K562 (cell line): ENCODE results near the gene EGR2. TPM values are rescaled to one million over a fixed set of nuclear protein-coding genes. Genes with fewer than 3 reads are reported as not detected.
"Not testable (repeated sequence)": the region's sequence is repeated elsewhere in the genome, so short reads cannot be mapped to it uniquely, and the experiment has no call there.

ENCODE experiments used
- ATAC-seq: fragments of 200-7000 bp; cut with Tn5 transposase; 3 replicates; pipeline ENCODE4 v1.9.1; 2020; ENCODE audit warnings: moderate library complexity
- BruUV-seq: library from RNA; stranded (reverse); fragments of 400-500 nt; replicated peaks from 2 replicates; lab custom pipeline; 2021; lab: Mats Ljungman, UMichigan
- CTCF ChIA-PET: fragments of 300-600 bp; formaldehyde crosslinking; extraction: SDS; loops from one replicate; lab custom pipeline; 2021; ENCODE audit warnings: low intra/inter-chr PET ratio; lab: Yijun Ruan, JAX
- POLR2A ChIA-PET: fragments of 300-600, 350-650 bp; sonication (Branson Sonifier 250); formaldehyde crosslinking; extraction: SDS; loops from one replicate; lab custom pipeline; 2021; ENCODE audit warnings: antibody characterized with exemption, inconsistent platforms; lab: Yijun Ruan, JAX
- DNase-seq, 4 experiments: peaks; one replicate each; pipeline versions ENCODE4 v3.0.0 to v3.0.0-alpha.2; 2011 to 2018; ENCODE audit warnings: low spot score in 3 of 4, mixed read lengths in 3 of 4; ENCODE audit errors: extremely low read depth in 1 of 4
- FAIRE-seq: peaks from 2 replicates; lab custom pipeline; 2011; peaks lifted over from hg19 to GRCh38; lab: Jason Lieb, UNC
- H2AFZ ChIP-seq: 2 replicates; pipeline ENCODE4 v1.6.0; 2011; ENCODE audit warnings: low read depth, low read length, control low read depth, inconsistent platforms
- H3K27ac ChIP-seq: fragments of 200-600 bp; 3 replicates; pipeline ENCODE4 v1.8.0; 2011; ENCODE audit warnings: low read depth, mild to moderate bottlenecking, control low read depth, inconsistent platforms, low read length, moderate library complexity, mixed read lengths; ENCODE audit errors: extremely low read depth
- H3K27me3 ChIP-seq, 2 experiments: fragments of 300-600 bp in 1 of 2; 2 replicates in 1 of 2; 3 replicates in 1 of 2; pipeline versions ENCODE4 v1.6.0 to v1.8.0; 2011; ENCODE audit warnings: inconsistent platforms in 2 of 2, low read length in 2 of 2, mild to moderate bottlenecking in 1 of 2, mixed read lengths in 1 of 2, moderate library complexity in 1 of 2; ENCODE audit not compliant: control insufficient read depth in 2 of 2, insufficient read depth in 2 of 2
- H3K36me3 ChIP-seq: fragments of 300-600 bp; 3 replicates; pipeline ENCODE4 v1.8.0; 2011; ENCODE audit warnings: mild to moderate bottlenecking, low read length, inconsistent platforms; ENCODE audit not compliant: control insufficient read depth, insufficient read depth
- H3K4me1 ChIP-seq, 2 experiments: fragments of 200-600 bp in 1 of 2; replicated peaks in 1 of 2; 2 replicates in 1 of 2; 3 replicates in 1 of 2; pipeline versions ENCODE4 v1.5.1 to v1.8.0; 2011; ENCODE audit warnings: inconsistent platforms in 2 of 2, low read length in 2 of 2, mild to moderate bottlenecking in 1 of 2, mixed read lengths in 1 of 2, moderate library complexity in 1 of 2; ENCODE audit not compliant: control insufficient read depth in 2 of 2, insufficient read depth in 2 of 2
- H3K4me2 ChIP-seq: 2 replicates; pipeline ENCODE4 v1.6.1; 2011; ENCODE audit warnings: low read length, control low read depth, inconsistent platforms, mixed read lengths; ENCODE audit not compliant: insufficient read depth
- H3K4me3 ChIP-seq: fragments of 200-600 bp; sonication (generic), shearing (Covaris generic); 2 replicates; pipeline ENCODE4 v1.5.1; 2016; ENCODE audit warnings: control low read depth, inconsistent platforms
- H3K79me2 ChIP-seq: fragments of 200-600 bp; 3 replicates; pipeline ENCODE4 v1.8.0; 2011; ENCODE audit warnings: low read length, inconsistent platforms; ENCODE audit not compliant: control insufficient read depth, insufficient read depth
- H3K9ac ChIP-seq, 2 experiments: 2 replicates each; pipeline versions ENCODE4 v1.6.0 to v1.6.1; 2011; ENCODE audit warnings: low read depth in 2 of 2, low read length in 2 of 2, control low read depth in 1 of 2, inconsistent platforms in 1 of 2, mild to moderate bottlenecking in 1 of 2, mixed read lengths in 1 of 2; ENCODE audit not compliant: insufficient read depth in 1 of 2
- H3K9me1 ChIP-seq: one replicate; pipeline ENCODE4 v1.6.0; 2011; ENCODE audit warnings: inconsistent platforms, mild to moderate bottlenecking, low read length, moderate library complexity; ENCODE audit not compliant: control insufficient read depth, insufficient read depth
- H3K9me3 ChIP-seq: replicated peaks from 2 replicates; pipeline ENCODE4 v1.5.1; 2011; ENCODE audit warnings: low read depth, low read length, inconsistent platforms; ENCODE audit not compliant: control insufficient read depth, insufficient read depth
- H4K20me1 ChIP-seq: replicated peaks from 2 replicates; pipeline ENCODE4 v1.6.1; 2011; ENCODE audit warnings: low read length, inconsistent platforms, mixed read lengths; ENCODE audit not compliant: control insufficient read depth, insufficient read depth
- CEBPB ChIP-seq: fragments of 450-650 bp; IDR thresholded peaks from 2 replicates; pipeline ENCODE4 v1.6.1; 2016; ENCODE audit warnings: missing genetic modification characterization, missing compliant biosample characterization
- CEBPG ChIP-seq, 3 experiments: fragments of 200-800 bp in 1 of 3; sonication (Bioruptor generic) in 1 of 3; sonication (generic) in 1 of 3; formaldehyde crosslinking in 1 of 3; IDR thresholded peaks in 2 of 3; conservative IDR thresholded peaks in 1 of 3; 2 replicates each; pipeline versions ENCODE4 v1.6.1 to v1.8.0; 2016 to 2022; ENCODE audit warnings: missing compliant biosample characterization in 2 of 3, missing genetic modification characterization in 2 of 3, mild to moderate bottlenecking in 1 of 3, missing genetic modification reagents in 1 of 3
- IRF9 ChIP-seq: fragments of 450-650 bp; IDR thresholded peaks from 2 replicates; pipeline ENCODE4 v1.6.1; 2016; ENCODE audit warnings: missing biosample characterization, missing genetic modification characterization
- WGBS: fragments of 100-300 bp; shearing (Covaris generic); methylation state at CpG from one replicate; pipeline ENCODE4 v1.1.6; 2016; ENCODE audit warnings: low coverage, mixed read lengths; ENCODE audit not compliant: insufficient coverage; ENCODE audit errors: missing lambda C conversion rate; 5-methylcytosine and 5-hydroxymethylcytosine counted together
- in situ Hi-C: fragments of 300-500 bp; cut with MboI; formaldehyde crosslinking; loops from 4 replicates; pipeline ENCODE4 v1.15.0; 2018; ENCODE audit warnings: inconsistent platforms, mixed read lengths
- intact Hi-C: fragments of 100-400 bp; cut with micrococcal nuclease; formaldehyde crosslinking; loops from 2 replicates; pipeline ENCODE4 v1.14.2; 2022
- polyA plus RNA-seq, 8 experiments: library from polyadenylated mRNA; depleted of rRNA in 4 of 8; stranded (reverse) in 5 of 8; unstranded in 3 of 8; fragments of >200 nt; fragmentation: Nextera tagmentation in 2 of 8; fragmentation: Illumina TruSeq in 1 of 8; extraction: Ambion mirVana in 2 of 8; extraction: Trizol in 1 of 8; gene quantifications; 2 replicates each; pipeline versions ENCODE4 v1.2.1 to v1.2.3, GENCODE V29; 2011 to 2014; ENCODE audit warnings: inconsistent platforms in 1 of 8, missing spikeins in 1 of 8
- total RNA-seq, 7 experiments: library from RNA; depleted of rRNA in 6 of 7; stranded (reverse); fragments of >200 nt in 6 of 7; fragmentation: Illumina TruSeq in 2 of 7; extraction: Trizol in 2 of 7; gene quantifications; 2 replicates each; pipeline versions ENCODE4 v1.2.1 to v1.2.3, GENCODE V29; 2011 to 2021; ENCODE audit warnings: low replicate concordance in 1 of 7

EGR2 gene
- total and polyA plus RNA-seq, 9 of the 15 experiments (the other 6 are each of a cell fraction or from before 2014, with no cell fraction given): 0.08 to 0.18 (median 0.12) TPM; not detected in 4

- H3K4me1 ChIP-seq; H3K27ac ChIP-seq; DNase-seq; ATAC-seq; H3K9ac ChIP-seq; H3K36me3 ChIP-seq; H3K79me2 ChIP-seq; FAIRE-seq; CTCF ChIA-PET; H3K27me3 ChIP-seq; BruUV-seq; H2AFZ ChIP-seq; in situ Hi-C loops; H3K4me2 ChIP-seq; intact Hi-C loops; H3K9me1 ChIP-seq; H3K9me3 ChIP-seq; H4K20me1 ChIP-seq; H3K4me3 ChIP-seq; TF ChIP-seq CEBPG (CRISPR knock-in tag; IDR thresholded peaks at IDR 0.05): not testable (repeated sequence)
- POLR2A ChIA-PET: interaction anchor here (0.7 to 1.2 kb wide), 2 partner anchors 12 to 65 kb away, joined by 3 to 4 read pairs; no protein-coding TSS in a partner anchor
- WGBS: 18% methylated on average over 3 of the region's 3 CpGs
- TF ChIP-seq CEBPG (tag; conservative IDR thresholded peaks at IDR 0.05 in 1 of 2, IDR thresholded peaks at IDR 0.05 in 1 of 2): peak; percentile 50 to 89; a peak in 3 of 4 replicates
- TF ChIP-seq CEBPB: peak; percentile 87
- TF ChIP-seq IRF9 (tag): peak; percentile 15; the same call in 1 of the 2 replicates
These were observed 31.6 kb downstream of the EGR2 start for GRCh38 chr10:62784537-62784936.
